Measurements from ENCODE around the gene CRYBB1.

- TF ChIP-seq CTCF (IDR thresholded peaks at IDR 0.05) (no peak), POLR2AphosphoS5 (IDR thresholded peaks at IDR 0.05) (no peak), POLR2A (IDR thresholded peaks at IDR 0.05) (no peak)
These were observed 18.5 kb upstream of the CRYBB1 start for GRCh38 chr22:26636296-26636695.

Measured in breast epithelium (tissue), 3 donors.